ENCODE results near the gene DENND10. TPM values are rescaled to one million over a fixed set of nuclear protein-coding genes. Genes with fewer than 3 reads are reported as not detected.

DENND10 gene
- total RNA-seq, 1 donor from 2014 or later, result 112 TPM

GRCh38 chr10:119112056-119112455 is 8.1 kb downstream of the DENND10 start:
- no peak for DNase-seq (ENCODE audit: low spot score)
- peaks cover 2% of the 10 kb centered on the region for H3K27me3 Mint-ChIP-seq (ENCODE audit: insufficient read depth, low read depth)
- H3K36me3 Mint-ChIP-seq, result peaks cover 17% of the 10 kb centered on the region
- Histone ChIP-seq H3K27ac (no peak overlapping the region), H3K9ac (no peak overlapping the region), H3K4me2 (no peak overlapping the region), H3K4me3 (no peak overlapping the region), H4K20me1 (ENCODE audit: low read depth) (no peaks in the 10 kb centered on the region), H3F3A (ENCODE audit: low read depth) (no peaks in the 10 kb centered on the region), H3K27me3 (no peaks in the 10 kb centered on the region), H3K4me1 (no peaks in the 10 kb centered on the region), H2AFZ (replicated peaks) (no peak overlapping the region), H3K9me3 (ENCODE audit: low read depth) (no peaks in the 10 kb centered on the region), H3K36me3 (peaks cover 10% of the 10 kb centered on the region), H3K79me2 (ENCODE audit: low read depth) (peaks cover 1% of the 10 kb centered on the region)
- H3K27ac Mint-ChIP-seq, result no peak overlapping the region
- H3K9me3 Mint-ChIP-seq, result no peaks in the 10 kb centered on the region
- no peaks in the 10 kb centered on the region for H3K4me1 Mint-ChIP-seq
- TF ChIP-seq EZH2phosphoT487 (IDR thresholded peaks at IDR 0.05), result no peak
- TF ChIP-seq EZH2 (IDR thresholded peaks at IDR 0.05), result no peak
- TF ChIP-seq CTCF (IDR thresholded peaks at IDR 0.05), result no peak
- H3K4me3 Mint-ChIP-seq, result no peak overlapping the region

- H3K9me3 Mint-ChIP-seq, result no peaks in the 10 kb centered on the region
These were observed 10.1 kb downstream of the DENND10 start for GRCh38 chr10:119113751-119114732.

GRCh38 chr10:119115926-119116325 is 12.0 kb downstream of the DENND10 start:
- Mint-ChIP-seq H3K27me3 (ENCODE audit: insufficient read depth, low read depth) (peaks cover 3% of the 10 kb centered on the region), H3K4me3 (no peak overlapping the region), H3K36me3 (peaks cover 20% of the 10 kb centered on the region), H3K9me3 (no peaks in the 10 kb centered on the region), H3K4me1 (no peaks in the 10 kb centered on the region), H3K27ac (no peak overlapping the region)
- Histone ChIP-seq H3F3A (ENCODE audit: low read depth) (no peaks in the 10 kb centered on the region), H3K36me3 (peaks cover 15% of the 10 kb centered on the region), H3K79me2 (ENCODE audit: low read depth) (no peaks in the 10 kb centered on the region), H3K4me1 (no peaks in the 10 kb centered on the region), H3K9me3 (ENCODE audit: low read depth) (no peaks in the 10 kb centered on the region), H3K27ac (no peak overlapping the region), H3K27me3 (no peaks in the 10 kb centered on the region), H4K20me1 (ENCODE audit: low read depth) (no peaks in the 10 kb centered on the region), H3K9ac (no peak overlapping the region), H3K4me3 (no peak overlapping the region), H2AFZ (replicated peaks) (no peak overlapping the region), H3K4me2 (no peak overlapping the region)
- no peak for DNase-seq (ENCODE audit: low spot score)
- TF ChIP-seq EZH2 (IDR thresholded peaks at IDR 0.05) (no peak), CTCF (IDR thresholded peaks at IDR 0.05) (no peak), EZH2phosphoT487 (IDR thresholded peaks at IDR 0.05) (no peak)

More at GRCh38 chr10:119113751-119114732, 10.1 kb downstream of the DENND10 start:
- H3K4me1 ChIP-seq, result no peaks in the 10 kb centered on the region
- no peaks in the 10 kb centered on the region for H4K20me1 ChIP-seq (ENCODE audit: low read depth)
- no peak overlapping the region for H2AFZ ChIP-seq (replicated peaks)
- H3K27me3 ChIP-seq, result no peaks in the 10 kb centered on the region
- Mint-ChIP-seq H3K27ac (no peak overlapping the region), H3K4me1 (no peaks in the 10 kb centered on the region), H3K4me3 (no peak overlapping the region), H3K27me3 (ENCODE audit: insufficient read depth, low read depth) (peaks cover 4% of the 10 kb centered on the region), H3K36me3 (peaks cover 19% of the 10 kb centered on the region)
- H3F3A ChIP-seq (ENCODE audit: low read depth), result no peaks in the 10 kb centered on the region
- no peak overlapping the region for H3K9ac ChIP-seq
- H3K4me3 ChIP-seq, result no peak overlapping the region
- H3K79me2 ChIP-seq (ENCODE audit: low read depth), result no peaks in the 10 kb centered on the region
- no peaks in the 10 kb centered on the region for H3K9me3 ChIP-seq (ENCODE audit: low read depth)
- H3K4me2 ChIP-seq, result no peak overlapping the region
- no peak for DNase-seq (ENCODE audit: low spot score)
- TF ChIP-seq CTCF (IDR thresholded peaks at IDR 0.05), result no peak
- no peak for TF ChIP-seq EZH2 (IDR thresholded peaks at IDR 0.05)
- TF ChIP-seq EZH2phosphoT487 (IDR thresholded peaks at IDR 0.05), result no peak
- H3K36me3 ChIP-seq, result peaks cover 15% of the 10 kb centered on the region
- H3K27ac ChIP-seq, result no peak overlapping the region
